Fibroblast of villous mesenchyme (primary cell): ENCODE data around the gene ECI1. TPM values are rescaled to one million over a fixed set of nuclear protein-coding genes. Genes with fewer than 3 reads are reported as not detected.

Experiments used
- DNase-seq: peaks from one replicate; pipeline ENCODE4 v3.0.0-alpha.2; 2010; ENCODE audit warnings: low read depth
- H3K4me3 ChIP-seq: 2 replicates; pipeline ENCODE4 v1.5.1; 2011; ENCODE audit warnings: low read depth, mild to moderate bottlenecking, low read length
- total RNA-seq: library from RNA; depleted of rRNA; stranded (reverse); fragments of >200 nt; gene quantifications from 2 replicates; pipeline ENCODE4 v1.2.3, GENCODE V29; 2012
- TF ChIP-seq, protein P1 (sequence below): IDR thresholded peaks from 2 replicates; pipeline ENCODE4 v1.5.1; 2012; ENCODE audit warnings: low read depth, mild to moderate bottlenecking, low read length; ENCODE audit not compliant: insufficient read depth

The ECI1 gene
- total RNA-seq, 1 donor, result 40.2 TPM

GRCh38 chr16:2196981-2197511 lies 54.3 kb downstream of the ECI1 start:
- no peak for DNase-seq
- H3K4me3 ChIP-seq, result no peak overlapping the region
- TF ChIP-seq, protein P1, sequence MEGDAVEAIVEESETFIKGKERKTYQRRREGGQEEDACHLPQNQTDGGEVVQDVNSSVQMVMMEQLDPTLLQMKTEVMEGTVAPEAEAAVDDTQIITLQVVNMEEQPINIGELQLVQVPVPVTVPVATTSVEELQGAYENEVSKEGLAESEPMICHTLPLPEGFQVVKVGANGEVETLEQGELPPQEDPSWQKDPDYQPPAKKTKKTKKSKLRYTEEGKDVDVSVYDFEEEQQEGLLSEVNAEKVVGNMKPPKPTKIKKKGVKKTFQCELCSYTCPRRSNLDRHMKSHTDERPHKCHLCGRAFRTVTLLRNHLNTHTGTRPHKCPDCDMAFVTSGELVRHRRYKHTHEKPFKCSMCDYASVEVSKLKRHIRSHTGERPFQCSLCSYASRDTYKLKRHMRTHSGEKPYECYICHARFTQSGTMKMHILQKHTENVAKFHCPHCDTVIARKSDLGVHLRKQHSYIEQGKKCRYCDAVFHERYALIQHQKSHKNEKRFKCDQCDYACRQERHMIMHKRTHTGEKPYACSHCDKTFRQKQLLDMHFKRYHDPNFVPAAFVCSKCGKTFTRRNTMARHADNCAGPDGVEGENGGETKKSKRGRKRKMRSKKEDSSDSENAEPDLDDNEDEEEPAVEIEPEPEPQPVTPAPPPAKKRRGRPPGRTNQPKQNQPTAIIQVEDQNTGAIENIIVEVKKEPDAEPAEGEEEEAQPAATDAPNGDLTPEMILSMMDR, result no peak

- peak; percentile 16 for DNase-seq
- H3K4me3 ChIP-seq, result peak within 1 kb of the TSS; percentile 40
- TF ChIP-seq, protein P1, result no peak
Observed at GRCh38 chr16:2196162-2196980, 55.0 kb downstream of the ECI1 start, which contains the start of gene CASKIN1. CASKIN1 (minus strand) TSS chr16:2196605; CDS start chr16:2196432, 173 bp downstream.

DNA sequence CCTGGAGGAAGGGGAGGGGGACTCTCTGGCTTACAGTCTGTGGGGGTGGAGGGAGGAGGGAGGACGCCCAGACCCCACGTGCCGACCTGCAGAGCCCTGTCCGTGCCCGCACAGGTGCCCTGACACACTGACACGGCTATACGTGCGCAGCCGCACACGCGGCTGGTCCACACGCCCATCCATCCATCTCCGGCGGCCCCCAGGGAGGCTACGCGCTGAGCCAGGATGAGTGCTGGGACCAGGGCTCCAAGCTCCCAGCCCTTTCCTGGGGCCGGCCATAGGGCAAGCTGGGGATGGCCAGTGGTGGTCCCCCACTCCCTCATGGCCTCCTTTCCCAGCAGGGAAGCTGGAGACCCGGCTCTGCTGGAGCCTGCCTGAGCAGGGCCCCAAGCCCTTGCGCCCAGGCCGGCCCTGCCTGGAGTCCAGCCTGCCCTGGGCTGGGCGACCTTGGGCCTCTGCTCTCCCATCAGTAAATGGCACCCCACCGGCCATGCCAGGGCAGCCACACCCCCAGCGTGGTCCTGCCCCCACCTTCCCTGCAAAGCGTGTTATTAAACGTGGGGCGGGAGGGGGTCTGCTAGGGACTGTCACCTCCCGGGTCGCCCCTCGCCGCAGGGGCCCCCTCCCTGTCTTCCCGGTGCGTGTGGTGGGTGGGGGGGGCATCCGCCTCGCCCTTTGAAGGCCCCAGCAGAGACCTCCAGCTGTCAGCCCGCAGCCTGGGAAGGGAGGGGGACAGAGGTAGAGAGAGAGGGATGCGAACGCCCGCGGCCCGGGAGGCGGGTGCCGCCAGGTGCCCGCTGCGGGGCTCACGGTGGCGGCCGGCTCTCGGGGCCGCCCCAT lies 55.8 kb downstream of the ECI1 start:
- TF ChIP-seq, protein P1, result no peak
- no peak for DNase-seq
- peak overlapping the region; percentile 40 for H3K4me3 ChIP-seq

DNA sequence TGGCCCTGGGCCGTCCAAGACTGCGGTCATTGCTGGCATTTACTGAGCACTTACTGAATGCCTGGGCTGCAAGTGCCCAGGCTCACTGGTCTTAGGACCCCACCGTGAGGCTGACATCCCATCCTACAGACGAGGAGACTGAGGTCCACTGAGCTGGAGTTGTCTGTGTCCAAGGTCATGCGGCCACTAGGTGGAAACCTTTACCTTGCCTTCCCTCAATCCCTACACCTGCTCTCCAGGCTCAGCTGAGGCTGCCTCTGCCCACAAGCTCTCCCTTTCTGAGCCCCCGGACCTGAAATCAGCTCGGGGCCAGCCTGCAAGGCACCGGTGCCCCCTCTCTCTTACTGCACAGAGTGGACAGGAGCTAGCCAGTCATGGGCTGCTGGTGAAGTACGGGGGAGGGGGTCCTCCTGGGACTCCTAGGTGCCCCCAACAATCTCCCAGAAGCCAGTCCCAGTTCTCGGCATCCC lies 56.5 kb downstream of the ECI1 start:
- peak; percentile 35 for DNase-seq
- TF ChIP-seq, protein P1, result peak; percentile 42
- no peak overlapping the region for H3K4me3 ChIP-seq

DNA sequence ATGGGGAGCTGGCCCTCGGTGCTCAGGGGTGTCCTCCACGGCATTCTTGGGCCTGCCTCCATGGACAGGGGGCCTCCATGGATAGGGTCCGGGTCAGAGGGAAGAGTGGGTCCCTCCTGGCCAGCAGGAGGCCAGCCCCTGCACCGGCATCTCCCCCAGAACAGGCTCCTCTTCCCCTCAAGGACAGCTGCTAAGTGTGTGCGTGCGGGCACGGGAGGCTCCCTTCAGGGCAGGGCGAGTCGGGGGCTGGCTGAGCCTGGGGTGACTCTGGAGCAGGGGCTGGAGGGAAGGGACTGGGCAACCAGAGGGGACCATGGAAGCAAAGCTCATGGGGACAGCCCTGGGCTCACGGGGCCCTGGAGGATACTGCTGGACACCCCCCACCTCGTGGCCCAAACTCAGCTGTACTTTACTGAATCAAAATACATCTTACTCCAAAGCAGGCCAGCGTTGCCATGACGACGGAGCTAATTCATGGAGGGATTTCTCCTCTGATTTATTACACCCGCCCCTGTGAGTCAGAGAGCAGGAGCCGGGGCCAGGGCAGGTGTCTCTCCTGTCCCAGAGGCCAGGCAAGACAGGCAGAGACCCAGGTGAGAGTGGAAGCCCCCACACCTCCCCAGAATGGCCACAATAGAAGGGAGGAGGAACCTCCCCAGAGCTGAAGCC lies 57.1 kb downstream of the ECI1 start:
- DNase-seq, result peak; percentile 12
- no peak overlapping the region for H3K4me3 ChIP-seq
- TF ChIP-seq, protein P1, result no peak

GRCh38 chr16:2191446-2191706 lies 60.0 kb downstream of the ECI1 start:
- no peak overlapping the region for H3K4me3 ChIP-seq
- TF ChIP-seq, protein P1, result no peak

More at GRCh38 chr16:2191446-2191706, 60.0 kb downstream of the ECI1 start:
- DNase-seq, result no peak
